ENCODE data around the gene LAT. TPM values are rescaled to one million over a fixed set of nuclear protein-coding genes. Genes with fewer than 3 reads are reported as not detected.

LAT gene
- total and polyA plus RNA-seq, 2 donors (not counting 3 experiments of a cell fraction or from before 2014, with no cell fraction given) = 4.5 to 5.9 TPM

GRCh38 chr16:29009050-29009837, 24.4 kb downstream of the LAT start:
- no peaks in the 10 kb centered on the region for H3K36me3 ChIP-seq (ENCODE audit: control insufficient read depth in 2 of 2, extremely low read depth in 1 of 2, insufficient read depth in 2 of 2, low read length in 2 of 2)
- H3K27ac ChIP-seq (ENCODE audit: insufficient read depth, low read depth, low read length) = no peak overlapping the region
- H2AFZ ChIP-seq (ENCODE audit: low read depth, low read length) = no peak overlapping the region
- H3K9ac ChIP-seq (replicated peaks; ENCODE audit: extremely low read depth, insufficient read depth, low read length) = no peak overlapping the region
- ChIA-PET CTCF (interaction anchor here (1.4 kb wide), 2 partner anchors 14 to 18 kb away, joined by 3 read pairs; no protein-coding TSS in a partner anchor), POLR2A (no interaction called here)
- H3K9me1 ChIP-seq (replicated peaks; ENCODE audit: control insufficient read depth, extremely low read depth, insufficient read depth, low read length) = no peaks in the 10 kb centered on the region
- BruUV-seq (replicated peaks) = no TSS peak
- no peaks in the 10 kb centered on the region for H3K79me2 ChIP-seq (ENCODE audit: control insufficient read depth, insufficient read depth, low read length)
- no peaks in the 10 kb centered on the region for H3K4me1 ChIP-seq (ENCODE audit: control insufficient read depth, extremely low read depth, insufficient read depth, low read length)
- no peak overlapping the region for H3K4me2 ChIP-seq (ENCODE audit: insufficient read depth, low read length)
- DNase-seq (ENCODE audit: low read depth, low spot score) (no peak), FAIRE-seq (no peak)
- intact Hi-C loops (cut with micrococcal nuclease) (no loop called here), dilution Hi-C loops (cut with MboI; ENCODE audit: extremely low pct_ligation_motif_present, low sequenced_read_pairs) (no loop called here)
- no peaks in the 10 kb centered on the region for H4K20me1 ChIP-seq (replicated peaks; ENCODE audit: control insufficient read depth, extremely low read depth, insufficient read depth, low read length)
- H3K9me3 ChIP-seq (replicated peaks; ENCODE audit: control insufficient read depth, insufficient read depth, low read length) = no peaks in the 10 kb centered on the region
- TF ChIP-seq EZH2 (IDR thresholded peaks at IDR 0.05; ENCODE audit: borderline replicate concordance, low read depth, low read length, severe bottlenecking) = no peak
- TF ChIP-seq, protein P1, sequence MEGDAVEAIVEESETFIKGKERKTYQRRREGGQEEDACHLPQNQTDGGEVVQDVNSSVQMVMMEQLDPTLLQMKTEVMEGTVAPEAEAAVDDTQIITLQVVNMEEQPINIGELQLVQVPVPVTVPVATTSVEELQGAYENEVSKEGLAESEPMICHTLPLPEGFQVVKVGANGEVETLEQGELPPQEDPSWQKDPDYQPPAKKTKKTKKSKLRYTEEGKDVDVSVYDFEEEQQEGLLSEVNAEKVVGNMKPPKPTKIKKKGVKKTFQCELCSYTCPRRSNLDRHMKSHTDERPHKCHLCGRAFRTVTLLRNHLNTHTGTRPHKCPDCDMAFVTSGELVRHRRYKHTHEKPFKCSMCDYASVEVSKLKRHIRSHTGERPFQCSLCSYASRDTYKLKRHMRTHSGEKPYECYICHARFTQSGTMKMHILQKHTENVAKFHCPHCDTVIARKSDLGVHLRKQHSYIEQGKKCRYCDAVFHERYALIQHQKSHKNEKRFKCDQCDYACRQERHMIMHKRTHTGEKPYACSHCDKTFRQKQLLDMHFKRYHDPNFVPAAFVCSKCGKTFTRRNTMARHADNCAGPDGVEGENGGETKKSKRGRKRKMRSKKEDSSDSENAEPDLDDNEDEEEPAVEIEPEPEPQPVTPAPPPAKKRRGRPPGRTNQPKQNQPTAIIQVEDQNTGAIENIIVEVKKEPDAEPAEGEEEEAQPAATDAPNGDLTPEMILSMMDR (IDR thresholded peaks at IDR 0.05; ENCODE audit: extremely low read depth in 1 of 2, insufficient read depth in 1 of 2, low read depth in 1 of 2, low read length in 2 of 2) = no peak
- no peak for TF ChIP-seq GATA2 (IDR thresholded peaks at IDR 0.05; ENCODE audit: insufficient read depth, insufficient read length, low read depth, low read length)
- TF ChIP-seq POLR2A (IDR thresholded peaks at IDR 0.05; ENCODE audit: low read depth, low read length) = no peak
- no peak for TF ChIP-seq MAX (IDR thresholded peaks at IDR 0.05; ENCODE audit: insufficient read depth, insufficient read length)
- TF ChIP-seq MYC (IDR thresholded peaks at IDR 0.05; ENCODE audit: low read depth, low read length) = no peak
- TF ChIP-seq FOS (IDR thresholded peaks at IDR 0.05; ENCODE audit: borderline replicate concordance, insufficient read depth, low read length) = no peak
- TF ChIP-seq JUN (IDR thresholded peaks at IDR 0.05; ENCODE audit: borderline replicate concordance, insufficient read depth, insufficient read length, low read depth) = no peak
- no peak for TF ChIP-seq POLR2AphosphoS5 (IDR thresholded peaks at IDR 0.05; ENCODE audit: insufficient read depth, low read depth, low read length)
- no peak overlapping the region for H3K4me3 ChIP-seq (replicated peaks in 1 of 3; ENCODE audit: insufficient read depth in 1 of 3, low read depth in 1 of 3, low read length in 3 of 3)
- no peaks in the 10 kb centered on the region for H3K27me3 ChIP-seq (ENCODE audit: control insufficient read depth in 2 of 2, insufficient read depth in 2 of 2, low read length in 2 of 2)
